ENCODE results near the gene GUCA1A.
"Not testable (repeated sequence)": the region's sequence is repeated elsewhere in the genome, so short reads cannot be mapped to it uniquely, and the experiment has no call there.

GUCA1A gene

GRCh38 chr6:42162384-42162783 lies 10.8 kb upstream of the GUCA1A start:
- TF ChIP-seq CTCF (IDR thresholded peaks at IDR 0.05; ENCODE audit: low read depth, low read length, missing control alignments) = no peak
- in situ Hi-C loops (cut with HindIII; ENCODE audit: low sequenced_read_pairs) = no loop called here
- H3K4me3 ChIP-seq (ENCODE audit: low read depth, low read length) = no peak overlapping the region
- DNase-seq (ENCODE audit: low read depth) = no peak

GRCh38 chr6:42162812-42163211 lies 10.4 kb upstream of the GUCA1A start:
- H3K4me3 ChIP-seq (ENCODE audit: low read depth, low read length) = no peak overlapping the region
- DNase-seq (ENCODE audit: low read depth) = no peak
- no peak for TF ChIP-seq CTCF (IDR thresholded peaks at IDR 0.05; ENCODE audit: low read depth, low read length, missing control alignments)
- in situ Hi-C loops (cut with HindIII; ENCODE audit: low sequenced_read_pairs) = no loop called here

DNA sequence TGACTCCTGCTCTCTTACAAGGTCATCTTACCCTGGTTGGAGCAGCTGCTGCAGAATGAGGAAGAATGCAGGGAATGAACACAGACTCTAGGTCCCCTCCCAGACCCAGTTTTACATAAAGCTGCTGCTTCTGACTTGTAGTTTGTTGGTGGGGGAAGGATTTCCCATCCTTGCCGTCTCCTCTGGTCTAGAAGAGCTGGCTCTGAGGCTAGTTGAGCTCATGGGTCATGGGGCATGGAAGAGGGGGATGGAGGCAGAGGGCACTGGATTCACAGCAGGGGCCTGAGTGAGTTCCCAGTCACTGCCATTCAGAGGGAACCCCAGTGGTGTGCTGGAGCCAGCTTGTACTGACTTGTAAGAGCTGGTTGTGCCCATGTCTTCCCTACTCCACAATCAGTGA lies 9.2 kb upstream of the GUCA1A start:
- in situ Hi-C loops (cut with HindIII; ENCODE audit: low sequenced_read_pairs) = no loop called here
- no peak for DNase-seq (ENCODE audit: low read depth)
- no peak for TF ChIP-seq CTCF (IDR thresholded peaks at IDR 0.05; ENCODE audit: low read depth, low read length, missing control alignments)
- no peak overlapping the region for H3K4me3 ChIP-seq (ENCODE audit: low read depth, low read length)

DNA sequence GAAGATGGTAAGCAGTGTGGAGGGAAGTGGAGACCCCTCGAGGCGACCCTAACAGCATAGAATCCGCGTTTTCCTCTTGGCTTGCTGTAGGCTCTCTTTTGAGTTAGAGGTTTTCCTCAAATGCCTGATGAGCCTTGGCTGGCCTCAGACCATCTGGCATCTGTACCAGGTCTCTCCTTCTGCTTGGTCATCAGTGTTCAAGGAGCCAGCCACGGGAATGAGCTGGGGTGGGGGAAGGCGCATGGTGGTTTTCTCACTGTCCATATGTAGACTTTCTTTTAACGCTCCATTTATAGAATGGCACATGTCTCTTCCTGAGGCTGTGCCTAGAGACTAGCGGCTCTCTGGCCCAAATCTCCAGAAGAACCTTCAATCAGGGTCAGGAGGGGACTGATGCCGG lies 8.1 kb upstream of the GUCA1A start:
- peak; percentile 35 for DNase-seq (ENCODE audit: low read depth)
- in situ Hi-C loops (cut with HindIII; ENCODE audit: low sequenced_read_pairs) = no loop called here
- no peak for TF ChIP-seq CTCF (IDR thresholded peaks at IDR 0.05; ENCODE audit: low read depth, low read length, missing control alignments)
- H3K4me3 ChIP-seq (ENCODE audit: low read depth, low read length) = no peak overlapping the region

DNA sequence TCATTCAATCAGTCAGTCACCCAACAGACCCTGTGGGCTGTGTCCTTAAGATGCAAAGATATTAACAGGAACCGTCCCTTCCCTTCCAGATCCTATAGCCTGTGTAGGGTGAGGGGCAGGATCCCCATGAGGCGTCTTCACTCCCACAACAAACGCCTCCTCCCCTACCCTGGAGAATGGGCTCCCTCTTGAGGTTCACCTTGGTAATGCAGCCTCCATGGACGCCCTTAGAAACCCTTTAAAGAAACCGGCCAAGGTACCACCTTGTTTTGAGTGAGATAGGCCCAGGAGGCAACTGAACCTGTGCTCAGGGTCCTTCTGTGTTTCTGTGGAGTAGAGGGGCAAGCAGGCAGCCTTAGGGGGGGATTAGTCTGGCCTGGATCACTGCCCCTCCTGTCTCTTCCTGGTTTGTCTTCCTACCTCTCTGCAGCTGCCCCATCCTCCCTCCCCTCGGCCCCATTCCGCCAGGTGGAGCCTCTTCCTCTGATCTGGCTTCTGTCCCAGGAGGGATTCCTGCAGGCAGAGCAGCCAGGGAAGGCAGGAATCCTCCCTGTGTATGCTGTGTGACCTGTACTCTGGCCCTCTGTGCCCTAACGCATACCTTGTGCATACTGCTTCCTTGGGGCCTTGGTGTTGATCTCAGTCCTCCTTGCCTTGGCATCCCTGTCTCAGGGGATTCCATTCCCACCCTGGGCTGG lies 6.6 kb upstream of the GUCA1A start:
- no peak overlapping the region for H3K4me3 ChIP-seq (ENCODE audit: low read depth, low read length)
- TF ChIP-seq CTCF (IDR thresholded peaks at IDR 0.05; ENCODE audit: low read depth, low read length, missing control alignments) = peak; percentile 97
- in situ Hi-C loops (cut with HindIII; ENCODE audit: low sequenced_read_pairs) = no loop called here
- peak; percentile 49 for DNase-seq (ENCODE audit: low read depth)

DNA sequence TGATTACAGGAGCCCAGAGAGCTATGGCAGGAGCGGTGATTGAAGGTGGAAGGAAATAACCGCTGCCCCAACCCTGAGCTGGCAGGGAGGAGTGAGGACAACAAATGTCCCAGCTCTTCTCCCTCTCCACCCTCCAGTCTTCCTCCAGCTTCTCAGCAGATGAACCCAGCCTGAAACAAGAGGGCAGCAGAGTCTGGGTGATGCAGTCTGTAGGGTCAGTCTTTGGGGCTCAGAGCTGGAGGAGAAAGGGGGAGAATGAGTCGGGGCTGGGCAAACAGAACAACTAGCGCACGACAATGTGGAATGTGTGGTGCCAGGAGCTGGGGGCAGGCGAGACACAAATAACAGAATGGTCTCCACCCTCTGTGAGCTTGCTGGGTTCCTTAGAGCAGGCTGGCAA lies 4.5 kb upstream of the GUCA1A start:
- TF ChIP-seq CTCF (IDR thresholded peaks at IDR 0.05; ENCODE audit: low read depth, low read length, missing control alignments) = no peak
- no peak for DNase-seq (ENCODE audit: low read depth)
- H3K4me3 ChIP-seq (ENCODE audit: low read depth, low read length) = no peak overlapping the region
- in situ Hi-C loops (cut with HindIII; ENCODE audit: low sequenced_read_pairs) = no loop called here

GRCh38 chr6:42169780-42170179 lies 3.4 kb upstream of the GUCA1A start:
- in situ Hi-C loops (cut with HindIII; ENCODE audit: low sequenced_read_pairs) = loop anchor here (5.0 kb wide), 1 partner anchor 67 kb away; no protein-coding TSS in a partner anchor
- not testable (repeated sequence) for DNase-seq (ENCODE audit: low read depth); H3K4me3 ChIP-seq (ENCODE audit: low read depth, low read length)

Measured in astrocyte of the cerebellum (primary cell).